Measurements from ENCODE around the gene DAPK1. TPM values are rescaled to one million over a fixed set of nuclear protein-coding genes. Genes with fewer than 3 reads are reported as not detected.

The DAPK1 gene
- total and polyA plus RNA-seq, 8 donors = 9.0 to 88.7 (median 50.7) TPM

- 66 to 84% (median 77%) methylated on average over 3 of the region's 3 CpGs for WGBS, 5 donors
- Histone ChIP-seq H3K4me3 (no peak overlapping the region), H3K27me3 (no peaks in the 10 kb centered on the region), H3K36me3 (no peaks in the 10 kb centered on the region), H3K4me1 (peaks cover 0 to 4% (median 1%) of the 10 kb centered on the region in 4 donors), H3K27ac (no peak overlapping the region), H3K9me3 (no peaks in the 10 kb centered on the region)
- no peak for DNase-seq
- TF ChIP-seq CTCF (IDR thresholded peaks at IDR 0.05) = no peak
- TF ChIP-seq POLR2AphosphoS5 (IDR thresholded peaks at IDR 0.05) = no peak
- no peak for TF ChIP-seq POLR2A (IDR thresholded peaks at IDR 0.05)
- no peak for TF ChIP-seq EP300 (IDR thresholded peaks at IDR 0.05)
- intact Hi-C loops (cut with DNase I; ENCODE audit: low total_unique reads) = loop anchor here (5.0 kb wide), 1 partner anchor 149 kb away; no protein-coding TSS in a partner anchor
These were observed 6.1 kb upstream of the DAPK1 start for GRCh38 chr9:87491523-87491922.

- H3K4me3 ChIP-seq = no peak overlapping the region
- WGBS, 5 donors = 43 to 63% (median 53%) methylated on average over 3 of the region's 3 CpGs
- peaks cover 0 to 3% (median 2%) of the 10 kb centered on the region in 3 donors for H3K27me3 ChIP-seq
- H3K36me3 ChIP-seq = no peaks in the 10 kb centered on the region
- no peak overlapping the region for H3K27ac ChIP-seq
- DNase-seq = no peak
- TF ChIP-seq POLR2A (IDR thresholded peaks at IDR 0.05) (no peak), EP300 (IDR thresholded peaks at IDR 0.05) (no peak), POLR2AphosphoS5 (IDR thresholded peaks at IDR 0.05) (no peak), CTCF (IDR thresholded peaks at IDR 0.05) (no peak)
- no peaks in the 10 kb centered on the region for H3K9me3 ChIP-seq
- intact Hi-C loops (cut with DNase I; ENCODE audit: low total_unique reads) = loop anchor here (5.0 kb wide), 1 partner anchor 150 kb away; no protein-coding TSS in a partner anchor
- H3K4me1 ChIP-seq = peaks cover 0 to 14% (median 12%) of the 10 kb centered on the region in 4 donors
These were observed 5.0 kb upstream of the DAPK1 start for GRCh38 chr9:87492642-87493041.

- H3K9me3 ChIP-seq = no peaks in the 10 kb centered on the region
- DNase-seq = no peak
- H3K4me3 ChIP-seq = no peak overlapping the region
- H3K4me1 ChIP-seq = peaks cover 0 to 27% (median 25%) of the 10 kb centered on the region in 4 donors
- 24 to 47% (median 39%) methylated on average over 2 of the region's 2 CpGs for WGBS, 5 donors
- no peak for TF ChIP-seq POLR2AphosphoS5 (IDR thresholded peaks at IDR 0.05)
- no peak for TF ChIP-seq EP300 (IDR thresholded peaks at IDR 0.05)
- no peak for TF ChIP-seq CTCF (IDR thresholded peaks at IDR 0.05)
- no peak for TF ChIP-seq POLR2A (IDR thresholded peaks at IDR 0.05)
- intact Hi-C loops (cut with DNase I; ENCODE audit: low total_unique reads) = loop anchor here (5.0 kb wide), 1 partner anchor 153 kb away; no protein-coding TSS in a partner anchor
- no peaks in the 10 kb centered on the region for H3K36me3 ChIP-seq
- no peak overlapping the region for H3K27ac ChIP-seq
- H3K27me3 ChIP-seq = peaks cover 0 to 9% (median 8%) of the 10 kb centered on the region in 3 donors
These were observed 2.6 kb upstream of the DAPK1 start for GRCh38 chr9:87494970-87495471.

- Histone ChIP-seq H3K27ac (peak overlapping the region; percentile 91 to 96 (median 93)), H3K27me3 (peaks cover 0 to 9% (median 8%) of the 10 kb centered on the region in 3 donors), H3K4me1 (peaks cover 6 to 48% (median 44%) of the 10 kb centered on the region in 4 donors), H3K9me3 (no peaks in the 10 kb centered on the region), H3K4me3 (peak overlapping the region; percentile 73 to 90 (median 79)), H3K36me3 (no peaks in the 10 kb centered on the region)
- WGBS, 5 donors = 9 to 18% (median 11%) methylated on average over 14 to 15 of the region's 15 CpGs
- intact Hi-C loops (cut with DNase I; ENCODE audit: low total_unique reads) = no loop called here
- DNase-seq = no peak
- TF ChIP-seq POLR2AphosphoS5 (IDR thresholded peaks at IDR 0.05) (no peak), EP300 (IDR thresholded peaks at IDR 0.05) (no peak), CTCF (IDR thresholded peaks at IDR 0.05) (no peak), POLR2A (IDR thresholded peaks at IDR 0.05) (no peak)
These were observed 525 bp upstream of the DAPK1 start for GRCh38 chr9:87497080-87497603.

Measured in stomach (tissue), 9 donors.